ENCODE results near the gene NLN. TPM values are rescaled to one million over a fixed set of nuclear protein-coding genes. Genes with fewer than 3 reads are reported as not detected.
A peak's percentile ranks its signal among the peaks of the same experiment; 100 is the strongest.
"Not testable (repeated sequence)": the region's sequence is repeated elsewhere in the genome, so short reads cannot be mapped to it uniquely, and the experiment has no call there.

Gene NLN
- polyA plus RNA-seq, 4 donors: 2.2 to 11.7 (median 7.6) TPM

DNA sequence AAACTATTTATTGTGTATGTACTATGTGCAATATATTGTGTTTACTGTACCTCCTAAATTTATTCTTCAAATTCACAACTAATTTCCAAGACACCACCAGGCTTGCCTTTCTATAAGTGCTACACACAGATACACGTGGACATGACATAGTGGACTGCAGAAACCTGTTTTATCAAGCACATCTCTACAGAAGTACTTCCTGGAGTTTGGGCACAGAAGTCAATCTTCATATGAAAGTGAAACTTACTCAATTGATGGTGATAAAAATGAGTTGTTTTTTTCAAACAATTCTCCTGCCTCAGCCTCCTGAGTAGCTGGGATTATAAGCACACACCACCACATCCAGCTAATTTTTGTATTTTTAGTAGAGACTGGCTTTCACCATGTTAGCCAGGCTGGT is 57.6 kb downstream of the NLN start:
- no peaks in the 10 kb centered on the region for H3K27me3 ChIP-seq (ENCODE audit: control insufficient read depth in 3 of 3, insufficient read depth in 3 of 3, low read length in 3 of 3)
- no peaks in the 10 kb centered on the region for H3K9me3 ChIP-seq (ENCODE audit: control insufficient read depth in 2 of 2, insufficient read depth in 1 of 2, low read depth in 1 of 2, low read length in 1 of 2)
- no peak overlapping the region for H3K27ac ChIP-seq (ENCODE audit: low read depth in 1 of 3, low read length in 2 of 3)
- no peak overlapping the region for H3K4me3 ChIP-seq (ENCODE audit: low read depth in 1 of 3, low read length in 3 of 3)
- peaks cover 0 to 3% (median 0%) of the 10 kb centered on the region in 3 donors for H3K36me3 ChIP-seq (ENCODE audit: control insufficient read depth in 3 of 3, insufficient read depth in 2 of 3, low read depth in 1 of 3, low read length in 3 of 3)
- peaks cover 0 to 3% (median 0%) of the 10 kb centered on the region in 3 donors for H3K4me1 ChIP-seq (ENCODE audit: control insufficient read depth in 3 of 3, insufficient read depth in 2 of 3, low read depth in 1 of 3, low read length in 2 of 3)
- WGBS, 3 donors: 14 to 30% (median 17%) methylated on average over 1 of the region's 1 CpG
- peak; percentile 28 to 50 for DNase-seq
- FAIRE-seq: no peak

DNA sequence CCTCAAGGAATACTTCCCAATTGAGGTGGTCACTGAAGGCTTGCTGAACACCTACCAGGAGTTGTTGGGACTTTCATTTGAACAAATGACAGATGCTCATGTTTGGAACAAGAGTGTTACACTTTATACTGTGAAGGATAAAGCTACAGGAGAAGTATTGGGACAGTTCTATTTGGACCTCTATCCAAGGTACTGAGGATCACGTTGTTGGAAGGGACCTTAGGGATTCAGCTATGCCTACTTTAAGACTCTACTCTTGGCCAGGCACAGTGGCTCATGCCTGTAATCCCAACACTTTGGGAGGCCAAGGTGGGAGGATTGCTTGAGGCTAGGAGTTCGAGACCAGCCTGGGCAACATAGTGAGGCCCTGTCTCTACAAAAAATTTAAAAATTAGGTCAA is 66.3 kb downstream of the NLN start:
- H3K4me1 ChIP-seq (ENCODE audit: control insufficient read depth in 3 of 3, insufficient read depth in 2 of 3, low read depth in 1 of 3, low read length in 2 of 3); H3K27me3 ChIP-seq (ENCODE audit: control insufficient read depth in 3 of 3, insufficient read depth in 3 of 3, low read length in 3 of 3); H3K9me3 ChIP-seq (ENCODE audit: control insufficient read depth in 2 of 2, insufficient read depth in 1 of 2, low read depth in 1 of 2, low read length in 1 of 2); H3K27ac ChIP-seq (ENCODE audit: low read depth in 1 of 3, low read length in 2 of 3); H3K4me3 ChIP-seq (ENCODE audit: low read depth in 1 of 3, low read length in 3 of 3); DNase-seq; H3K36me3 ChIP-seq (ENCODE audit: control insufficient read depth in 3 of 3, insufficient read depth in 2 of 3, low read depth in 1 of 3, low read length in 3 of 3); FAIRE-seq: not testable (repeated sequence)
- 90 to 96% (median 92%) methylated on average over 2 of the region's 2 CpGs for WGBS, 3 donors

DNA sequence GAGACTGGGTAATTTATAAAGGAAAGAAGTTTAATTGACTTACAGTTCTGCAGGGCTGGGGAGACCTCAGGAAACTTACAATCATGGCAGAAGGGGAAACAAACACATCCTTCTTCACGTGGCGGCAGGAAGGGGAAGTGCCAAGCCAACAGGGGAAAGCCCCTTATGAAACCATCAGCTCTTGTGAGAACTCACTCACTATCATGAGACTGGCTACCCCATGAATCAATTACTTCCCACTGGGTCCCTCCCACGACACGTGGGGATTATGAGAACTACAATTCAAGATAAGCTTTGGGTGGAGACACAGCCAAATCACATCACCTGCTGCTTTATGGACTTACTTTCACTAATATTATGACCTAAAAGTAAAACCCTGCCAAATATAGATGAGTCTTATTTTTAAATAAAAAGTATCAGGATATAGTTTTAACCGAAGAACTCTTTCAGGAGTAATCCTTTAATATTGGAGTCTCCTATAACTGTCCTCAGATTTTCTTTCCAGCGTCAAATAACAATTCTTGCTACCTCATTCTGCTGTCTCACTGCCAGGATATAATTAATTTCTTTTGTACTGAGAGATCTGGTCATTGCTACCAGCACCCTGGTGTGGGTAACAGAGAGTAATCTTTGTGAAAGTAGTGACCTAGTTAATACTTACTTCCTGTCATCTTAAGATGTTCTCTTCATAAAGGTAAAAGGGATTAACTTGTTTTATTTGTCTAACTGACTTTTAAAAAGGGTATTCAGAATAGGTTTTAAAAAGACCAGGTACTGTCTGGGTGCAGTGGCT is 68.6 kb downstream of the NLN start:
- Histone ChIP-seq H3K27ac (ENCODE audit: low read depth in 1 of 3, low read length in 2 of 3) (no peak overlapping the region), H3K9me3 (ENCODE audit: control insufficient read depth in 2 of 2, insufficient read depth in 1 of 2, low read depth in 1 of 2, low read length in 1 of 2) (no peaks in the 10 kb centered on the region), H3K36me3 (ENCODE audit: control insufficient read depth in 3 of 3, insufficient read depth in 2 of 3, low read depth in 1 of 3, low read length in 3 of 3) (peaks cover 0 to 4% (median 3%) of the 10 kb centered on the region in 3 donors), H3K27me3 (ENCODE audit: control insufficient read depth in 3 of 3, insufficient read depth in 3 of 3, low read length in 3 of 3) (no peaks in the 10 kb centered on the region), H3K4me1 (ENCODE audit: control insufficient read depth in 3 of 3, insufficient read depth in 2 of 3, low read depth in 1 of 3, low read length in 2 of 3) (no peaks in the 10 kb centered on the region), H3K4me3 (ENCODE audit: low read depth in 1 of 3, low read length in 3 of 3) (no peak overlapping the region)
- DNase-seq (no peak), FAIRE-seq (no peak)
- WGBS, 3 donors: 48 to 65% (median 54%) methylated on average over 6 of the region's 6 CpGs

DNA sequence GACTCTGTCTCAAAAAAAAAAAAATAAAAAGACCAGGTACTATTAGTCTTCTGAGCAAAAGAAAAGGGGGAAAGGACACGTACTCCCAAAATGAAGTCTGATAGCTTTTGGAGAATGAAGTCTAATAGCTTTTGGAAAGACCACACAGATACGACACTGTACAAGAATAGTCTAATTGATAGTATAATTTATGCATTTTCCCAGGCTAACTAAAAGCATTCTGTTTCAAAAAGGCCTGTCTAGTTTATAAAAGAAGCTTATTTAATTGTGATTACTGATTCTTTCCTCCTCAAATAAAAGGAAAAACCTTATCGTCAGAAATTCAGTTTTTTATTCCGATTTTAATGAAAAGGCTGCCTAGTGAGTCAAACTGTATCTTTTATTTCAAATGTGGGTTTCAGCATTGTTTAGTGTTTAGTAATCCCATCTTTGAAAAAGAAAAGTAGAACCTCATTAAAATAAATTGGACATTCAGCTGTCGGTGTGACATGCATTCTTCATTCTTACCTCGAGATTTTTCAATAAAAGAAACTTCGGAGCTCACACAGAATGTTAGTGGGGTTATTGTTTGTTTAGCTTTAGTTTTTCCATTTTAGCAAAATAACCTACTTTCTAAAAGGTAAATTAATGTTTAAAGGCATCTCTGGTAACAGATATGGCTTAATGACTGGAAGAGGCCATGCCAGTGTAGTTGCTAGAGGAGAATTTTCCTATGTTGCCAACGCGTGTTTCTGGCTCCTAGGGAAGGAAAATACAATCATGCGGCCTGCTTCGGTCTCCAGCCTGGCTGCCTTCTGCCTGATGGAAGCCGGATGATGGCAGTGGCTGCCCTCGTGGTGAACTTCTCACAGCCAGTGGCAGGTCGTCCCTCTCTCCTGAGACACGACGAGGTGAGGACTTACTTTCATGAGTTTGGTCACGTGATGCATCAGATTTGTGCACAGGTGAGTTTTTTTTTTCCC is 70.0 kb downstream of the NLN start:
- WGBS, 3 donors: 91 to 94% (median 94%) methylated on average over 17 of the region's 17 CpGs
- H3K27ac ChIP-seq (ENCODE audit: low read depth in 1 of 3, low read length in 2 of 3): no peak overlapping the region
- FAIRE-seq: no peak
- H3K9me3 ChIP-seq (ENCODE audit: control insufficient read depth in 2 of 2, insufficient read depth in 1 of 2, low read depth in 1 of 2, low read length in 1 of 2): no peaks in the 10 kb centered on the region
- no peak overlapping the region for H3K4me3 ChIP-seq (ENCODE audit: low read depth in 1 of 3, low read length in 3 of 3)
- no peaks in the 10 kb centered on the region for H3K4me1 ChIP-seq (ENCODE audit: control insufficient read depth in 3 of 3, insufficient read depth in 2 of 3, low read depth in 1 of 3, low read length in 2 of 3)
- peaks cover 0 to 3% (median 3%) of the 10 kb centered on the region in 3 donors for H3K36me3 ChIP-seq (ENCODE audit: control insufficient read depth in 3 of 3, insufficient read depth in 2 of 3, low read depth in 1 of 3, low read length in 3 of 3)
- DNase-seq: no peak
- no peaks in the 10 kb centered on the region for H3K27me3 ChIP-seq (ENCODE audit: control insufficient read depth in 3 of 3, insufficient read depth in 3 of 3, low read length in 3 of 3)

DNA sequence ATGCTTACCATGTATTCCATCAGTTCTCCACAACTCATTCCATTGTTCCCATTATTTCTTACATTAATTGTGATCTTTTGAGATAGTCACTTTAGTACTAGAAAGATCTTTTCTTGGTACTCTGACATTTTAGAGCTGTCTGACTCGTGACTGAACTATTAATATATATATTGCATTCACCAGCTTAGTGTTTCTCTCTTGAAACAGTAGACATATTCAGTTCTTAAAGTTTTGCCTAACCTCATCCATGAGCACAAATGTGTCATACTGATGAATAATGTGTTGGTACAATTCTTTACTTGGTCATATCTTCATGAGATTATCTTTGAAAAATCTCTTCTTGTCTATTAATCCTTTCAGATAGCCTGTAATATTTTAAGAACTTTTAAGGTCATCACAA is 74.3 kb downstream of the NLN start:
- H3K27me3 ChIP-seq (ENCODE audit: control insufficient read depth in 3 of 3, insufficient read depth in 3 of 3, low read length in 3 of 3): no peaks in the 10 kb centered on the region
- peaks cover 0 to 3% (median 0%) of the 10 kb centered on the region in 3 donors for H3K36me3 ChIP-seq (ENCODE audit: control insufficient read depth in 3 of 3, insufficient read depth in 2 of 3, low read depth in 1 of 3, low read length in 3 of 3)
- DNase-seq: no peak
- no peaks in the 10 kb centered on the region for H3K4me1 ChIP-seq (ENCODE audit: control insufficient read depth in 3 of 3, insufficient read depth in 2 of 3, low read depth in 1 of 3, low read length in 2 of 3)
- H3K27ac ChIP-seq (ENCODE audit: low read depth in 1 of 3, low read length in 2 of 3): no peak overlapping the region
- 86 to 94% (median 90%) methylated on average over 1 of the region's 1 CpG for WGBS, 3 donors
- no peaks in the 10 kb centered on the region for H3K9me3 ChIP-seq (ENCODE audit: control insufficient read depth in 2 of 2, insufficient read depth in 1 of 2, low read depth in 1 of 2, low read length in 1 of 2)
- no peak overlapping the region for H3K4me3 ChIP-seq (ENCODE audit: low read depth in 1 of 3, low read length in 3 of 3)
- no peak for FAIRE-seq

DNA sequence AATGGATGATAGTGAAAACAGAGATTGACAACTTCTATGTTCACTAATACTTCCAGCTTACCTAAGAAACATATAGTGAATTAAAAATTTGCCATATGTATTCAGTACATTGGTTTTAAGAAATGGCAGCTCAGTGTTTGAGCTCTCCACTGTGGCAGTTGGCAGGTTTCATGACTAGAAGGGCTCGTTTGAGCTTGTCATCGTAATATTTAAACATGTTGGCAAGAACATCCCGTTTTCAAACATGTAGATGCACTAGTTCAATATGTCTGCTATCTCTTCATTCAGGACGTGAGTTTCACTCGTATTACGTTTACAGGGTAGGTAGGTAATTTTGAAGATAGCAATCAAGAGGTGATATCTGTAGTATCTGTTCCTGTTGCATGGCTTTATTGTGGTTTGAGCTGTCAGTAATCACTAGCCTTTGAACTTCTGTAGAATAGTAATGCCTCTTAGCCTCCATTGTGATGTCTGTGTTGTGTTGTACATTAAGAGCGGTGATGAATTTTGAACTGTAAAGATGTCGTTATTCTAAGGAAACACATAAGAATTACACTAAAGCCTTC is 74.8 kb downstream of the NLN start:
- no peak overlapping the region for H3K4me3 ChIP-seq (ENCODE audit: low read depth in 1 of 3, low read length in 3 of 3)
- 82 to 90% (median 86%) methylated on average over 8 of the region's 8 CpGs for WGBS, 3 donors
- FAIRE-seq (no peak), DNase-seq (no peak)
- no peaks in the 10 kb centered on the region for H3K4me1 ChIP-seq (ENCODE audit: control insufficient read depth in 3 of 3, insufficient read depth in 2 of 3, low read depth in 1 of 3, low read length in 2 of 3)
- peaks cover 0 to 3% (median 0%) of the 10 kb centered on the region in 3 donors for H3K36me3 ChIP-seq (ENCODE audit: control insufficient read depth in 3 of 3, insufficient read depth in 2 of 3, low read depth in 1 of 3, low read length in 3 of 3)
- no peaks in the 10 kb centered on the region for H3K9me3 ChIP-seq (ENCODE audit: control insufficient read depth in 2 of 2, insufficient read depth in 1 of 2, low read depth in 1 of 2, low read length in 1 of 2)
- H3K27ac ChIP-seq (ENCODE audit: low read depth in 1 of 3, low read length in 2 of 3): no peak overlapping the region
- no peaks in the 10 kb centered on the region for H3K27me3 ChIP-seq (ENCODE audit: control insufficient read depth in 3 of 3, insufficient read depth in 3 of 3, low read length in 3 of 3)

DNA sequence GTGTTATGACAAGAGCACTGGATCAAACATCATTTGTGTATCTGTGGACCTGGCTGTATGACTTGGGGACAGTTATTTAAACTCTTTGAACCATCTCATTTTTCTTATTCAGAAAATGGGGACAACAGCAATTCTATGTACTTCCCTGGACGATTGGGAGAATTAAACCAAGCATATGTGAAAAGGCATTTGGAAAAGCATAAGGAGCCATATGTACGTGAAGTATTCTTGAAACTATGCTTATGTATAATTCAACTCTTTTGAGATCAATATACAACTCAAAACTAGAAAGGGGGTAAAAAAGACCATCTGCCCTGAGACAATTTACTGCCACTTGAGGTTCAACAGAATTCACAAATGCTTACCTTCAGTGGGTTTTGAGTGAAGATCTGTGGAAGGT is 75.5 kb downstream of the NLN start:
- Histone ChIP-seq H3K27ac (ENCODE audit: low read depth in 1 of 3, low read length in 2 of 3) (no peak overlapping the region), H3K27me3 (ENCODE audit: control insufficient read depth in 3 of 3, insufficient read depth in 3 of 3, low read length in 3 of 3) (no peaks in the 10 kb centered on the region), H3K36me3 (ENCODE audit: control insufficient read depth in 3 of 3, insufficient read depth in 2 of 3, low read depth in 1 of 3, low read length in 3 of 3) (peaks cover 0 to 6% (median 0%) of the 10 kb centered on the region in 3 donors), H3K4me1 (ENCODE audit: control insufficient read depth in 3 of 3, insufficient read depth in 2 of 3, low read depth in 1 of 3, low read length in 2 of 3) (no peaks in the 10 kb centered on the region), H3K9me3 (ENCODE audit: control insufficient read depth in 2 of 2, insufficient read depth in 1 of 2, low read depth in 1 of 2, low read length in 1 of 2) (peaks cover 0 to 5% of the 10 kb centered on the region in 2 donors), H3K4me3 (ENCODE audit: low read depth in 1 of 3, low read length in 3 of 3) (no peak overlapping the region)
- DNase-seq (no peak), FAIRE-seq (no peak)
- WGBS, 3 donors: 83 to 91% (median 87%) methylated on average over 2 of the region's 2 CpGs

DNA sequence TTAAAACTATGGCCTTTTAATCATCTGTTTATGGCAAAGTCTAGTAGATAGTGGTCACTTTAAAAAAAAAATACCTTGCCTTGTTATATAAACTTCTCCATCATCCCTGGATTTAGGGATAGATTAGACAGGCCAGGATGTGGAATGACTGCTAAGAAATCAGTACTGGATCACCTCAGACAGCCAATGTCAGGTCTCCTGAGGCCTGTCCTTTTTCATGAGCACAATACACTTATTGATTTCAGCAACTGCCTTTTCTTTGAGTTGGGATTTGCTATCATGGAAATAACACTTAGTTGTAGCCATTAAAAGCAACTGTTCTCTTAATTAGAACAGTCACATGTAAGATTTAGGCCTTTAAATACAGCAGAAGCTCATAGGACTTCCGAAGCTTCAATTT is 77.9 kb downstream of the NLN start:
- H3K36me3 ChIP-seq (ENCODE audit: control insufficient read depth in 3 of 3, insufficient read depth in 2 of 3, low read depth in 1 of 3, low read length in 3 of 3): peaks cover 0 to 9% (median 0%) of the 10 kb centered on the region in 3 donors
- H3K4me3 ChIP-seq (ENCODE audit: low read depth in 1 of 3, low read length in 3 of 3): no peak overlapping the region
- no peak overlapping the region for H3K27ac ChIP-seq (ENCODE audit: low read depth in 1 of 3, low read length in 2 of 3)
- FAIRE-seq (no peak), DNase-seq (no peak)
- 93 to 100% (median 97%) methylated on average over 1 of the region's 1 CpG for WGBS, 3 donors
- no peaks in the 10 kb centered on the region for H3K27me3 ChIP-seq (ENCODE audit: control insufficient read depth in 3 of 3, insufficient read depth in 3 of 3, low read length in 3 of 3)
- peaks cover 0 to 18% of the 10 kb centered on the region in 2 donors for H3K9me3 ChIP-seq (ENCODE audit: control insufficient read depth in 2 of 2, insufficient read depth in 1 of 2, low read depth in 1 of 2, low read length in 1 of 2)
- H3K4me1 ChIP-seq (ENCODE audit: control insufficient read depth in 3 of 3, insufficient read depth in 2 of 3, low read depth in 1 of 3, low read length in 2 of 3): no peaks in the 10 kb centered on the region

Measured in small intestine (tissue), 7 donors.